GM18868 (cell line): Measurements from ENCODE around the gene CKAP5.

Source experiments
- ATAC-seq: cut with Tn5 transposase; IDR thresholded peaks from one replicate; pipeline ENCODE4 v1.9.1; 2021; ENCODE audit warnings: mild to moderate bottlenecking, moderate library complexity; ENCODE audit not compliant: unreplicated experiment

CKAP5 gene

DNA sequence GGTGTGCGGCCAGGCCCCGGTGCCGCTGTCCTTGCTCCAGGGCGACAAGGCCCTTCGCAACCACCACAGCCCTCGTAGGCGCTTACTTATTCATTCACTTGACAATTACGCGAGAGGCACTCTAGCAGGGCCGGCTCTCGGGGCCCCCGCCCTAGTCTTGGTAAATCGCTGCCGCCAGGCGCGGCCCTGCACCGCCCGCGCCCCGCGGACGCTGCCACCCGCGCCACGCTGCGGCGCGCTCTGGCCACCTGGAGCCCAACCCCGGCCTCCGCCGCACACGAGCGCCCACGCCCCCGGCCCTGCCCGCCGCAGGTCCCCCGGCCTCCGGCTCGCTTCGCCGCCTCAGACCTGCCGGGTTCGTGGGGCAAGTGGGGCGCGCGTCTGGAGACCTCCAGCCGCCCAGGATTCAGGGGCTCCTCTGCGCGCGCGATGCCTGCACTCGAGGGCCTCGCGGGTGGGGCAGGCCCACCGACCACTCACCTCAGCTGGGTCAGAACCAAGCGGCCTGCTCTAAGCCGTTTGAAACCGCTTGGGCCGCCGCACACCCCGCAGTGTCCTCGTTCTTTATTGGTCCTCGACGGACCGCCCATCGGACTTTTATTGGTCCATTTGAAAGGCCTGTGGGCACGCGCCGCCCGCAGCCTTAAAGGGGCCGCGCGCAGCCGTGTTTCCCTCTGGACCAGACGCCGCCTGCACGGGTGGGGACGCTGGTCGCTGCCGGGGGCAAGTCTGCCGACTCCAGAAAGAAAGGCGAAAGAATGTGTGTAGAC is at the start of gene CKAP5:
Gene CKAP5 (minus strand): TSS at position 541 of the 770 bp plus-strand sequence. CDS start 25,049 bp downstream, outside the sequence.
- peak; percentile 95 for ATAC-seq

DNA sequence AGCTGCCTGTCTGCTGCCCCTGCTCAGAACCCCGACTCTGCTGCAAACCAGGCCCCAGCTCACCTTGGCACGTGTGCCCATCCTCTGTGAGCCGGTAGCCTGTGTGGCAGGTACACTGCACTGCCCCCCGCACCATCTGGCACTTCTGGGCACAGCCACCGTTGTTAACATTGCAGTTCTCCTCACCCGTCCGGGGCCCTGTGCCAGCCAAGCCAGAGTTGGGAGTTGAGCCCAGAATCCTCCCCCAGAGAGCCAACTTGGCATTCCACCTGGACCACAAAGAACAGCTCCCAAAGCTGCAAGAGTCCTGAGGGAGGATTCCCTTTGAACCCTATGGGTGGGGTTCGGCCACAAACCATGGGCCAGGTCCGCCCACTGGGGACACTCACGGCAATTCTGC is 49.7 kb upstream of the CKAP5 start:
- no peak for ATAC-seq

DNA sequence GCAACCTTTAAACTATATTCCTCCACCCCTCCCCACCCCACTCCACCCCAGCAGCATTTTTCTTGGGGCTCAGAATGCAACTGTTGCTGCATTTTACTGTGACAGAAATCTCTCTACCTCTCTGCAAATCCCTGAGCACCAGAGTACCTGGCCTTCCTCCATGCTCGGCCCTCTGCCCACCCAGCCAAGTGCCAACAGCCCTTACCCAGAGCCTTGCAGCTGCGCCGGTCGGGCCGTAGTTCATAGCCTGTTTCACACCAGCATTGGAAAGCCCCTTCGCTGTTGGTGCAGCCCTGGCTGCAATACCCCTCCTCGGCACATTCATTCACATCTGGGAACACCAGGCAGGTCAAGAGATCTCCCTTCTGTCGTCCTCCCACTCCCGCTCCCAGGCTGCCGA is 48.9 kb upstream of the CKAP5 start:
- no peak for ATAC-seq

DNA sequence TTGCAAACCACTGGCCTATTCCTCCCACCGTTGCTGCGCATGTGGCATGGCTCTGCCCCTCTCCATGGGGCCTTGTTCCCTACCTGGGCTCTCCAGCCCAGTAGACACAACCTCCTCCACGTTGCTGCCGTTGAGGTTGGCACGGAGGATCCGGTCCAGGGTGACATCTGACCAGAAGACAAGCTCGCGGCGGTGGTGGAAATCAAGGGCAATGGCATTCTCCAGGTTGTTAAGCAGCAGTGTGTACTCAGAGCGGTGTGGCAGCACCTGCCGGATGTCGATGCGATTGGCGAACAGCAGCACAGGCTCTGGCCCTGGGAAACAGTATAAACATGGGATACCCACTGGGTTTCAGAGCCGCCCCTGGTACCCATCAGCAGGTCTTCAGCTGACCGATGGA is 48.4 kb upstream of the CKAP5 start:
- no peak for ATAC-seq

DNA sequence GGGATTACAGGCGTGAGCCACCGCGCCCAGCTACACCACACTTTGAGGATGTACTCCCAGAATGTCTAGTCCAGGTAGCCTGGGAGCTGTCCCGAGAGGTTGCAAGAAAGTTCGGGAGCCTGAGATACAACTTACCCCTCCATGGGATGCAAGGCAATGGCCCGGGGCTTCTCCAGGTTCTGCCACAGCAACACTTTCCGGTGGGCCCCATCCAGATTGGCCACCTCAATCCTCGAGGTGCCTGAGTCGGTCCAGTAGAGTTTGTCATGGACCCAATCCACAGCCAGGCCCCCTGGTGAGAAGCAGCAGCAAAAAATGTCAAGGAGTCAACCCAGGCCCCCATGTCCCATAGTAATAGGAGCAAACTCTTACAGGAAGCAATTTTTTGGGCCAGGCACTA is 46.8 kb upstream of the CKAP5 start:
- ATAC-seq: no peak

DNA sequence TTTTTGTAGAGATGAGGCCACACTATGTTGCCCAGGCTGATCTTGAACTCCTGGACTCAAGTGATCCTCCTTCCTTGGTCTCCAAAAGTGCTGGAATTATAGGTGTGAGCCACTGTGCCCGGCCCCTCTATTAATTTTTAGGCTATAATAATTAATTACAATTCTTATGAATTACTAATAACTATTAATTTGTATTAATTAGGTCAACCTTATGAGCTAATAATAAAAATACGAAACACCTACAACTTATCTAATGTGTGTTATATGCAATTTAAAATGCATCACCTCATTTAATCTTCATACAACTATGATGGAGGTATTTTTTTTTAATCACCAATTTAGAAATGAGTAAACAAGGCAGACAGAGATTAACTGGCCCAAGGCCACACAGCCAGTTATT is 46.0 kb upstream of the CKAP5 start:
- ATAC-seq: no peak

DNA sequence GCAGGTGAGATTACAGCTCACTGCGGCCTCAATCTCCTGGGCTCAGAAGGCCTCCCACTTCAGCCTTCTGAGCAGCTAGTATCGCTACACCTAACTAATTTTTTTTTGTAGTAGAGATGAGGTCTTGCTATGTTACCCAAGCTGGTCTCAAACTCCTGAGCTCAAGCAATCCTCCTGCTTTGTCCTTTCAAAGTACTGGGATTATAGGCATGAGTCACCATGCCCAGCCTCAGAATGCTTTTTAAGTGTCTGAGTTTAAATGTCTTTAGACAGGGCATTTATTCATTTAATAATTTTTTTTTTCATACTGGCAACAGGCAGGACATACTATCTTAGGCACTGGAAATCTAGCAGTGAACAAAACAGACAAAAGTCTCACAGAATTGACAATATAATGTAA is 44.6 kb upstream of the CKAP5 start:
- no peak for ATAC-seq

DNA sequence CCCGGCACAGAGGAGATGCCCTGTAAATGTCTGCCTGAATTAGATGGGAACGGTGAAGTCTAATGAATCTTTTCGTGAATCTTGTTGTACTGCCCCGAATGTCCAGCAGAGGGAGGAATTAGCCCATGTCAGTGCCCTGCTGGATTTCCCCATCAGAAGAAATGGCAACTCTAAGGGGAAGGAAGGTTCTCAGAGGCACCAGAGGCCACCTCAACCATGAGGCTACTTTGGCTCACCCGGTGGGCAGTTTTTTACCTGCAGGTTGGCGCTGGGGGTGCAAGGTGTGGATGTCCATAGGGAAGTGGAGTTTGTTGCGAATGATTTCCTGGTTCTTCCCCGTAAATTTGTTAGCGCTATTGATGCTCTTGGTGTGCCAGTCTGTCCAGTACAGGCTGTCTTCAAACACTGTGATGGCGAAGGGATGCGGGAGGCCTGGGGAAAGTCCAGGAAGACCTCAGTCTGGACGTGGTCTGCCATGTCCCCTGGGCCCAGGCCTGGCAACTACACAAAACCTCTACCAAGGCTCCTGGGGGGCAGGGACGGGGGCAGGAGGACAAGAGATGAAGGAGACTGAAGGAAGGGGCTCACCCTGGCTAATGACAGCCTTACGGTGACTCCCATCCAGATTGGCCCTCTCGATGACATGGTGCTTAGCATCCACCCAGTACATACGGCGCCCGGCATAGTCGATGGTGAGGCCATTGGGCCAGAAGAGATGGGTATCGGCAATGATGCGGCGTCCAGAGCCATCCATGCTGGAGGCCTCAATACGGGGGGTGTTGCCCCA is 43.8 kb upstream of the CKAP5 start:
- peak; percentile 62 for ATAC-seq

DNA sequence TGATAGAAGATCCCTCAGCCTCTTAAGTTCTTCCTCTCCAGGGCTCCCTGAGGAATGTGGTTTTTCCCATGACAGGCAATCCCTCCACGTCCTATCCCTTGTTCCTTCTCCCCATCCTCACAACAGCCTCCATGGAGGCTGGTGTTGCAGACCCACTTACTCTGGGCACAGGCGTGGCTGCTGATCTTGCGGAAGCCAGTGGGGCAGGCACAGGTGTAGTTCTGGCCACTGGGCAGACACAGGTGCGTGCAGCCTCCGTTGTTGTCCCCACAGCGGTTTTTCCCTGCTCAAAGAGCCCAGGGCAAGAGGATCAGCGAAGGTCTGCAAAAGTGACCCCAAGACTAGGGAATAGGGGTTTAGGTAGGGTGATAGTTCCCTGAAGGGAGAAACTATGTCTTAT is 43.2 kb upstream of the CKAP5 start:
- ATAC-seq: no peak

DNA sequence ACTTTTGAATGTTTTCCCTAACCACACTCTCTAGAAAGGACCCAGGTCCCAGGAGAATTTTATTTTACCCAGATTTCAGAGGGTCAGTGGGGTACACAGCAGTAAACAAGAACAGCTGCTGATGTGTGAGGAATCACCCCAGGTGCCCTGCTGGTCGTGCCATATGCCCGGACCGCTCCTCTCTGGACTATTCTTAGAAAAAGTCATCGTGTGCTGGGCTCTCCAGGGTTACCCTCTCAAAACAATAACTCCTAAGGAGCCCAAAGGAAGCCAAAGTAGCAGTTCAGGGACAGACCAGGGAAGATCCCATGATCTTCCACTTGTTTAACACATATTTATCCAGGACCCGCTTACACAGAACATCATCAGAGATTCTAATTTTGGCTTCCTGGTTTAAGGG is 42.6 kb upstream of the CKAP5 start:
- no peak for ATAC-seq

DNA sequence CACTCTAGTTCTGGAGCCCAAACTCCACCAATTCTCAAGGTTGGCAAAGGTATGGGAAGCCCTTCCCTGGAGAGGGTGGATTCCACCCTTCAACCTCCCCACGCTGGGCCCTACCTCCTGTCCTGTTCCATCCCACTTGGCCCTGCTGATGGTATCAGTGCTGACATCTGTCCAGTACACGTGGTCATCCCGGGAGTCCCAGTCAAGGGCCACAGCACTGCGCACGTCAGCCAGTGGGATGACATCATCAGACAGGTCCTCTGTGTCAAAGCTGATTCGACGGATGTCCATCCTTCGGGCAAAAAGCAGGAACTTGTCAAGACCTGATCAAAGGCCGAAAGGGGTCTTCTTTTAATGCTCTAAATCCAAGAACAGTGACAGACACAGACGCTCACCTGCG is 40.1 kb upstream of the CKAP5 start:
- ATAC-seq: no peak

DNA sequence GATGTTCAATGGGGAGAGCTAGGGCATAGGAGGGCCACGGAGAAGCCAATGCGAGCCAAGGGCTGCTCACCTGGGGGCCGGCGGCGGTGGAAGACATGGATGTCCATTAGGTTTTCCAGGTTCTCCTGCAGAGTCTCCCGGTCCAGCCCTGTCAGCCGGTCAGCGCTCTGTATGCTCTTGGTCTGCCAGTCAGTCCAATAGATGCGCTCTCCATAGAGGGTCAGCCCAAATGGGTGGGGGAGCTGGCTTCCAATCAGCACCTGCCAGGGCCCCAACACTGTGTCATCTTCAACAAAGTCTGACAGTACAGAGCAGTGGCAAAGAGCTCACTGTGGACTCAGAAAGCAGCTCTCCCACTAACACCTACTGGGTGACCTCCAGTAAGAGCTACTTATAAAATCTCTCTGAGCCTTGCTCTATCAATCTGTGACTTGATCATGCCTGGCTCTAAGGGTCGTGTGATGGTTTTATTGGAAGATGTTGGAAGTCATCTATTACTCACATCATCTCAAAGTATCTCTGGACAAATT is 33.0 kb upstream of the CKAP5 start:
- ATAC-seq: no peak

DNA sequence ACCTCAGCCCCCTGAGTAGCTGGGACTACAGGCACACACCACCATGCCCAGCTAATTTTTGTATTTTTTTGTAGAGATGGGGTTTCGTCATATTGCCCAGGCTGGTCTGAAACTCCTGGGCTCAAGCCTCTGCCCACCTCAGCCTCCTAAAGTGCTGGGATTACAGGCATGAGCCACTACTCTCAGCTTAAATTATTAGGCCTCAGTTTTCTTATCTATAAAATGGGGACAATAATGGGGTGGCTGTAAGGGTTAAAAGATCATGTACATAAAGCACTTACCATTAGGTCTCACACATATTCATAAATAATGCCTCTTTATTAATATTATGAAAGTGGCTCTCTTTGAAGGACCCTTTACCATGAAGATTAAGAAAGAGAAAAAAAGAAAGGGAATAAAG is 31.5 kb upstream of the CKAP5 start:
- ATAC-seq: no peak

DNA sequence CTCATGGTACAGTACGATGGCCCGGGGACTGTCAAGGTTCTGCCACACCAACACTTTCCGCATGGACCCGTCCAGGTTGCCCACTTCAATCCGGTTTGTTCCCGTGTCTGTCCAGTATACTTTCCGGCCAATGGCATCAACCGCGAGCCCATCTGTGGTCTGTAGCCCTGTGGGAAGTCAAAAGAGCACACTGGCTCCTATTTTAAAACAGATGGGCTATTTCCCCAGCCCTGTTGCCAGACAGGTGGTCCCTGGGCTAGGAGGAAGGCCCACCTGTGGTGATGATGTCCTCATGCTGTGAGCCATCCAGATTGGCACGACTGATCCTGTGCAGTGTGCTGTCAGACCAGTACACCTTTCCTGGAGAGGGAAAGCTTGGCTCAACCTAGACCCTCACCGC is 30.4 kb upstream of the CKAP5 start:
- no peak for ATAC-seq

DNA sequence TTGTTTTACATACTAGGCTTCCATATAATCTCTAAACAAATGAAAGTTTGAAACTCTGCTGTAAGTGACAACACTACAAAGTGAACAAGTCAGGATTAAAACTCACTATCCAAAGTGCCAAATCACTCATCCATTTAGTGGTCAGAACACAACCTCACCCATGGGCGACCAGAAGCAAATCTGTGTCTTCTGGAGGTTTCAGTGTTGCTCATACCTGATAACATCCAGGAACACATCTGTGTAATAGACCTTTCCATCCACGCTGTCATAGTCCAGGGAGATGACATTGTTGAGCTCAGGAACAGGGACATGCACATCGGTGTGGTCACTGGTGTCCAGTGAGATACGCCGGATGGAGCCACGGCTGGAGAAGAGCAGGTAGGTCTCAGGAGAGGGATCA is 28.5 kb upstream of the CKAP5 start:
- ATAC-seq: no peak

DNA sequence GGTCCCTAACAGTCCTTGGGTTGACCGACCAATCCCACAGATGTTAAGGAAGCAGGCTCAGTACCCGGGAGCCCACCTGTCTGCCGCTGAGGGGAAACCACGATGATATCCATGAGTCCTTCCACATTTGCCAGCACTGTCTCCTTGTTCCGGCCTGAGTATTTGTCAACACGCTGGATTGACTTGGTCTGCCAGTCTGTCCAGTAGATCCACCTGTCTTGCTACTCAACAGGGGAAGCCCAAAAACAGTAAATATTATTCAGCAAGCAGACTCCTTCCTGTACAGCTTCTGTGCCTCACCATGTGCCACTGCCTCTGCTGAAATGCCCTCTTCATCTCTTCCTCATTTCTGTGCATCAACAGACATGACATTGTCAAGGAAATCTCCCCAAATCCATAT is 22.8 kb upstream of the CKAP5 start:
- ATAC-seq: no peak

DNA sequence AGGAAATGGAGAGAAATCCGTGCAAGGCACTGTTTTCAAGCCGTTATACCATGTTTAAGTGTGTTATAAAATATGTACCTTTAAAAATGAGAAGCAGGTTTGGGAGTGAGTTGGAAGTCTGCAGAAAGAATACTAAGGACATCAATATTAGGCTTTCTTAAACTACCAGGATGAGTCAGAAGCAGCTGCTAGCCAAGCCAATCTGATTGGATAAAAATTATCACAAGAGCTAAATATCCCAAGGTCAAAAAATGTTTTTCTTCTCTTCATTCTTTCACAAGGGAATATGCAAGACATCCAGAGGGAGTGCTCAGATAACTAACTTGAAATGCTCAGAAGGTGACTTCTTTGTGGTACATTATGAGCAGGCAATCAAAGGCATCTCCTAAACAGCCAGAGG is 19.3 kb upstream of the CKAP5 start:
- ATAC-seq: no peak

DNA sequence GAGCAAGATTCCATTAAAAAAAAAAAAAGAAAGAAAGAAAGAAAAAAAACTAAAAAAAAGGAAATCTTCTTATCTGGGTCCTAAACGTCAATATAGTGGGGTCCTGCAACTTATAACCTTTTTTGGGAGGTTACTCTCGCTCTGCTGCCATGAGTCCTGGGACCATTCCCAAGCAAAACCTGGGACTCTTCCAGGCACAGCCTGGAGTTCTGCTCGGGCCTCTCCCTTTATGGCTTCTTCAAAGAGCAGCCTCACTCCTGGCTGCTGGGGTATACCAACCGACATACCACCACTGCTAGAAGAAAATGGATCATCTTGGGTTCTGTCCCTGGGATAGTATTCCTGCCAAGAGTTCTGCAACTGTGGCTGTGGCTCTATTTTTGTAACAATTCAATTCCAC is 14.1 kb upstream of the CKAP5 start:
- ATAC-seq: no peak

DNA sequence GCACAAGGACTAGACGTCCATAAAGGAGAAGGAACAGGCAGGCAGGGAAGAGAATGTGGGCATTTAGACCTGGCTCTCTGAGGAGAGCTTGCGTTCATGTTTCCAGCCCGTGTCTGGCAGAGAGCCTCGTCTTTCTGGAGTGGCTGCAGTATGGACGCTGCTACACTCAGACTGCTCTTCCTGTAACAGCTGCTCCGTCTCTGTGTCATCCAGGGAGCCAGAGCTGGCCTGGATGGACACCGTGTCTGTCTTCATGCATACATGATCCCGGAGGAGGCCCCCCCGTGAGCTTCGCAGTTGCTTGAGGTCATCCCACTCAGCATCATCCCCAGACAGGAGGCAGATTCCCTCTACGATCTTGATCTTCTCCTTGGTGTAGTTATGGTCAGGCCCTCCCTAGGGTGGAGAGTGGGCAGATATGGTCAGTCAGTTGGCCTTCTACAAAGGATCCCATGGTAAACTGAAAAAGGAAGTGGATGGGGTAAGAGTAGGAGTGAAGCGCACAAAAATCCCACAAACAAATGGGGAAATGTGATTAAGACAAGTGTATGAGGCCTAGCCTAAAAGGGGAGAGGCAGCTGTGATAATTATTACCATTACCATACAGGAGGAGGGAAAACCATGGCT is 13.0 kb upstream of the CKAP5 start:
- no peak for ATAC-seq

DNA sequence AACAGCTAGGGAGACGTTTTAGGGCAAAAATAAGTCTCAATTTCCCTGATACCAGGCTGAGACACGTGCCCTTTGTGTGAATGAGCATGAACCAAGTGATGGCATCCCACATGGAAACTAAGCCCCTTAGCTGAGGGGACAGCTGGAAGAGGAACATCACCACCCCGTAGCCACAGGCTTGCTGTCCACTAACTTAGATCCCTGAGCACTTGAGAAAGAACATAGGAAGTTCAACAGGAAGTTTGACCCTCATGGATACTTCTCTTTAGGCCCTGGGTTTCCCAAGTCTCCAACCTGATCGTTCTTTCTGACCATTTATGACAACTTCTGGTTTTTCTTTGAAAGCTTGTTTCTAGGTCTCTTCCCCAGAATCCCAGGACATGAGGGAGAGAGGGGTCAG is 11.6 kb upstream of the CKAP5 start:
- no peak for ATAC-seq

DNA sequence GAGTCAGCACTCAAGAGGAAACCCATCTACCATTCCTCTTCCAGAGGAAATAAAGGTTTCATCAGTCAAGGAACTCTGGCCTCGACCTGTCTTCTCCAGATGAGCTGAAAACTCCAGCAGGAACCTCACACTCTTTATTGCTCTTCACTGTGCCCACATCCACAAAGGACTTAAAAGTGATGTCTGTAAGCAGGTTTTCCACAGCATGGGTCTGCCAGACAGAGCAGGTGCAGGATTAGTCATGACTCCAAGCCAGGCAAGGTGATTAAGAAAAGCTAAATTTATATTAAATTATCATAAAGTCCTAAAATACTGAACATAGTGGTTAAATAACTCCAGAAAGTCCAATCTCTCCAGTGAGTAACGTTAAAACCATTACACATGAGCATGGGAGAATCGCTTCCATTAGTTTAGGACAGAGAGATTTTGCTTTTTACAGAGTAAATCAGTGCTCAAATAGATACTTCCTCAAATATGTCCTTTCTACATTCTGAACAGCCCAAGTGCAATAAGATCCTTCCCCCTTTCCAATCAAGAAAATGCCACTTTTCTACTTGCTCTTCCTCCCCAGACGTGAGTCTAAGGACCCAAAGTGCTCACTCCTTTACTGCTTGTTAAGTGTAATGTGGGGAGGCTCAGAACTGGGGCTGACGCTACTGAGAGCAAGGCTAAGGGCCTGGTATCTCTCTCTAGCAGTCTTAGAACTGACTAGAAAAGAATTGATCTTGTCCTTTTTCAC is 10.7 kb upstream of the CKAP5 start:
- no peak for ATAC-seq
